Measurements from ENCODE around the gene FRAS1.
"Not testable (repeated sequence)": the region's sequence is repeated elsewhere in the genome, so short reads cannot be mapped to it uniquely, and the experiment has no call there.

Gene FRAS1

GRCh38 chr4:78057135-78057599 lies at the start of gene FRAS1:
Gene FRAS1 (plus strand): TSS chr4:78057323. CDS start chr4:78058010, 687 bp downstream.
- DNase-seq, result peak in 1 of 2 experiments; percentile 53

- not testable (repeated sequence) for DNase-seq
These were observed 46.1 kb upstream of the FRAS1 start for GRCh38 chr4:78011003-78011402.

GRCh38 chr4:78014889-78015886 lies 41.9 kb upstream of the FRAS1 start:
- no peak for DNase-seq

DNA sequence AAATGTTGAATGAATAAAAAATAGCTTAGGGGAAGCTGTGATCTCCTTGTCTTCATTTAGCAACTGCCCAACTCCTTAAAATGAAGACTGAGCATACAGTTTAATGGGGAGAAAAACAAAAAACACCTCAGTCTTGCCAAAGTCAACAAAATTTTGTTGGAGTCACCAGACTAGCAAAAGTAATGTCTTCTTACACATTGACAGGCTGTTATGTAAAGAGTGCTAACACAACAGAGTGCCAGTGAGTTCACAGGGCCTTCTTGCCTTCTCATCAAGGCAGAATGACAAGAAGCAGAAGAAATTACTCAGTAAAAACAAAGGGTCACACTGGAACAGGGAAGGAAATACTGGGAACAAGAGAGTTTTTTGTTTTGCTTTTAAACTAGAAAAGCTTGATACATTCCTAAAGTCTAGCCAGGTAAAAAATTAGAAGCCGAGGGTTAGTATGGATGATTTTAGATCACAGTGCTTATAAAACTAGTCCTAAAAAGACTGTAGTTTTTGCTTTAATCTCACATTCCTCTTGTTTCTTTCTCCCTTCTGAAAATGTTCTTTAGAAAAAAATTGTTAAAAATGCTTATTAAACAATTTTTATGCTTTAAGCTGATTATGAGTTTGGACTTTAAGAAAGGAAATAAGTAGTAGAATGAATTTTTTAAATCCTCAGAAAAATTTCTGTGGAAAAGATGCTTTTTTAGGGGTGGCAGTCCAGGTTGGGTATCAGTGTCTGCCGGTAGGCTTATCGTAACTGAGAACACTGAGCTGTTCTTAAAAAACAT lies 38.7 kb upstream of the FRAS1 start:
- DNase-seq, result no peak

GRCh38 chr4:78019414-78019813 lies 37.7 kb upstream of the FRAS1 start:
- no peak for DNase-seq

GRCh38 chr4:78020677-78021076 lies 36.4 kb upstream of the FRAS1 start:
- no peak for DNase-seq

GRCh38 chr4:78022517-78022916 lies 34.6 kb upstream of the FRAS1 start:
- DNase-seq, result peak in 1 of 2 experiments; percentile 7

DNA sequence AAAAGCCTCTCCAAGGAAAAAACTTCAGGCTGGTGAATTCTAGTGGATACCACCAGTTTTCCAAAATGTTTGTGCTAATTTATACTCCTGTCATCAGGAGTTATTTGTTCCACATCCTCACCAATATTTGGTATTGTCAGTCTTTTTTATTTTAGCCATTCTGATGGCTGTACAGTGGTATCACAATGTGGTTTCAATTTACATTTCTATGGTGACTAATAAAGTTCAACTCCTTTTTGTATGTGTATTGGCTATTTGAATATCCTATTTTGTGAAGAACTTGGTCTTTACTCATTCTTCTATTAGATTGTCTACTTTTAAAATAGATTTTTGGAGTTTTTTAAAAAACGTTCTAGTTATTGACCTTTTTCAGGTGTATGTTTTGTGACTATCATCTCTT lies 33.0 kb upstream of the FRAS1 start:
- no peak for DNase-seq

- DNase-seq, result no peak
These were observed 32.5 kb upstream of the FRAS1 start for GRCh38 chr4:78024576-78025091.

DNA sequence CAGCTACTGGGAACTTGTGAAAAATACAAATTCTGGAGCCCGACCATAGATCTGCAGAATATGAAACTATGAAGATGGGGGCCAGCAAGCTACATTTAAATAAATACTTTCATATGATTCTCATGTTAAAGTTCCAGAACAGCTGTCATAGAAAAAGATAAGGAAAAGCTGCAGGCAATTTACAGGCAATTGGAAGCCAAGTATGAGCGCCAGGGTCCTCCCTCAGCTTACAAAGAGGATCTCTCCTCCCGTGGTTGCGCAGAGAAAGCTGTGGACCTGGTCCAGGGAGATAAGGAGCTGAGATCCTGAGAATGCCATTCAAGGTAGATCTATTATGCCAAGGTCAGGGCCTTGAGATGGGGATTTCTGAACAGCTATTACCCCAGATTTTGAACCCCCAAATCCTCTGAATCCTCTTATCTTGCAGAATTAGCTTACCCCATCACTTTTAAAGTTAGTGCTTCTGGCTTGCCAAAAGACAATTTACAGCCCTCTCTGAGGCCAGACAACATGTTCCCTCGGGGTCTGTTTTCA lies 25.6 kb upstream of the FRAS1 start:
- no peak for DNase-seq

DNA sequence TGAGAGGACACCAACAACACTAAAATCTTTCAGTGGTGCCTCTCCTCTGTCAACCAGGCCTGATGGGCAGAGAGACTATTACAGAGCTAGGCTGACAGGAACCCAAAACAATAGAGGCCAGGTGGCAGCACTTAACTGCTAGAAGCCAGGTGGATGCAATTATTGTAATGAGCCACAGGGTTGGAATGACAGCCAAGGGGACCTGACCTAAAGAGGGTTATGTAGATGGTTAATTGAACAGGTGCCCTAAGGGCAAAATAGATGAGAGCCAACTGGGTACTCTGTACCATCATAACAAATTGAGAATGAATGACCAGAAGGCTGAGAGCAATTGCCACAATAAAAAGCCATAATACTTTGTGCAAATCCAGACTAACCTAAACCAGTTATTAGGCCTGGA lies 24.7 kb upstream of the FRAS1 start:
- DNase-seq, result no peak

- no peak for DNase-seq
These were observed 24.2 kb upstream of the FRAS1 start for GRCh38 chr4:78032929-78033328.

DNA sequence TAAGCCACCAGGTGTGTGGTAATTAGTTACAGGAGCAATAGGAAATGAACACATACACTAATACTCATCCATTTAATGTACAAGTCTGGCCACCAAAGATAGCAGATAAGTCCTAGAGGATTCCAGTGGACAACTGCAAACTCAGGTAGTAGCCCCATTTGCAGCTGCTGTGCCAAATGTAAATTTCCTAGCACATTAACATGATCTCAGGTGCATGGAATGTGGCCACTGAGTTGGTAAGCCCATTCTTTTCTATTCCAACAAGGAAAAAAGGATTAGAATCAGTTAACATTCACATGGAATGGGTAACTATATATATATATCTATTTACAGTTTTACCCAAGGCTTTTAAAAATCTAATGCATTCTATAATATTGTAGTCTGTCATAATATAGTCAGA lies 23.3 kb upstream of the FRAS1 start:
- no peak for DNase-seq

GRCh38 chr4:78038704-78039103 lies 18.4 kb upstream of the FRAS1 start:
- no peak for DNase-seq

GRCh38 chr4:78039678-78040077 lies 17.4 kb upstream of the FRAS1 start:
- DNase-seq, result no peak

- DNase-seq, result no peak
These were observed 16.7 kb upstream of the FRAS1 start for GRCh38 chr4:78040431-78040830.

DNA sequence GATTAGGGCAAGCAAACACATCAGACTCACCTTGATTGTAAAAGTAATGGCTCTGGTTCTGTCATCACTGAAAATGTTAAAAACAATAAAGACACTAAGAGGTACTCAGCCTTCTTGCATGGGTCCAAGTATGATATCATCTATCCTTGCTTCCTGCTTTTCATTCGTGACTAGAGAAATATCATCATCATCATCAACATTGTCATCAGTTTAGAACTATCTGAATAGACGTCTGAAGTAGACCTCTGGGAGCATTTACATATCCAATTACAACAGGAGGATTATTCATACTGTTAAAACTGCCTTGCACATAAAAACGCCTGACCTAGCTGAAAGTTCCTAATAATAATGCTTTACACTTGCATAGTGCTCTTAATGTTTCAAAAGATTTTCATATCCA lies 9.8 kb upstream of the FRAS1 start:
- no peak for DNase-seq

- peak; percentile 76 to 90 for DNase-seq
These were observed 626 bp upstream of the FRAS1 start for GRCh38 chr4:78056265-78057129.

DNA sequence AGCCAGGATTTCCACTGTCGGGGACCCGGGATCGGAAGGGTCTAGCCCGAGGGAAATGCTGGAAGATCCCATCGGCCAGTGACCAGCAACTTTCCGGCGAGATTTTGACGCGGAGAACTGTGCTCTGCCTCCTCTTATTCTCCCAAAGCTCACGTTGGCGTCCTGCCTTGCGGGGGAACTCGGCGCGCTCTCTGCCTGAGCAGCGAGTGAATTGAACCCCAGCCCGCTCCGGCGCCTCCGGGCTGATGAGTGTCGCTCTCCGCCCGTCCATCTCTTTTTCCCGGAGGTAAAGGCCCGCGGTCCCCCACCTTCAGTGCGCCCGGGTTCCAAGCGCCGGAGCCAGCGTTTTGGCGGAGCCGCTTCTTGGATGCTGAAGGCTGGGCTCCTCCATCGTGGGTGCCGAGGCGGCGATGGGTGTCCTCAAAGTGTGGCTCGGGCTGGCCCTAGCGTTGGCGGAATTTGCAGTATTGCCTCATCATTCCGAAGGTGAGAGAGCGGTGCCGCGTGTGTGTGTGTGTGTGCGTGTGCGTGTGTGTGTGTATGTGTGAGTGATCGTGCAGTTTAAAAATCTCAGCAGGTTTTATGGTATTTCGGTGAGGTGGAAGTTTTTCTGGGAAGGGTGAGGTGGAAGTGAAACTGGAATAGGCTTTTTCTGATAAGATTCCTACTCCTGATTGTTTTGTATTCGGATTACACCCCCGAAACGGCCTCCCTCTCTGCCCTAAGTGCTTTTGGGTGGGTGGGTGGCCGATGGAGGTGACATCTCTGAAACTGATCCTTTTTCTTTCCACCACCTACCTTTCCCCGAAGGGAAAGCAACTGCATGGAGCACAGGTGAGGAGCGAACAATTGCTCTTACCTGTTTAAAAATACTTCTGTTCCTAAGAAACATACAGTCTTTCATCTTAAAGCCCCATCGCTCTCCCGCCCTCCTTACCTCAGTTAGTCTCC lies 752 bp downstream of the FRAS1 start:
- DNase-seq, result peak; percentile 37 to 53

GRCh38 chr4:78058591-78059523 lies 1.7 kb downstream of the FRAS1 start:
- peak in 1 of 2 experiments; percentile 33 for DNase-seq

Data from NCI-H446 (cell line).